ENCODE measurements around the gene PMAIP1.
"Not testable (repeated sequence)": the region's sequence is repeated elsewhere in the genome, so short reads cannot be mapped to it uniquely, and the experiment has no call there.

The PMAIP1 gene

GRCh38 chr18:59899298-59900221 is at the start of gene PMAIP1:
PMAIP1 (plus strand) TSS chr18:59899996; CDS start chr18:59900178, 182 bp downstream.
- DNase-seq (ENCODE audit: low read depth), result no peak

GRCh38 chr18:59851784-59852399 is 47.9 kb upstream of the PMAIP1 start:
- no peak for DNase-seq (ENCODE audit: low read depth)

GRCh38 chr18:59852548-59852947 is 47.2 kb upstream of the PMAIP1 start:
- no peak for DNase-seq (ENCODE audit: low read depth)

GRCh38 chr18:59853380-59853779 is 46.4 kb upstream of the PMAIP1 start:
- DNase-seq (ENCODE audit: low read depth), result no peak

GRCh38 chr18:59853988-59854387 is 45.8 kb upstream of the PMAIP1 start:
- DNase-seq (ENCODE audit: low read depth), result not testable (repeated sequence)

GRCh38 chr18:59861009-59861408 is 38.8 kb upstream of the PMAIP1 start:
- DNase-seq (ENCODE audit: low read depth), result no peak

- DNase-seq (ENCODE audit: low read depth), result no peak
Measured at GRCh38 chr18:59861963-59862819, 37.6 kb upstream of the PMAIP1 start.

- DNase-seq (ENCODE audit: low read depth), result no peak
Measured at GRCh38 chr18:59865241-59865986, 34.4 kb upstream of the PMAIP1 start.

GRCh38 chr18:59866551-59867269 is 33.1 kb upstream of the PMAIP1 start:
- no peak for DNase-seq (ENCODE audit: low read depth)

- DNase-seq (ENCODE audit: low read depth), result no peak
Measured at GRCh38 chr18:59867337-59868104, 32.3 kb upstream of the PMAIP1 start.

GRCh38 chr18:59870623-59871130 is 29.1 kb upstream of the PMAIP1 start:
- DNase-seq (ENCODE audit: low read depth), result no peak

- DNase-seq (ENCODE audit: low read depth), result no peak
Measured at GRCh38 chr18:59871711-59872362, 28.0 kb upstream of the PMAIP1 start.

GRCh38 chr18:59873641-59874040 is 26.2 kb upstream of the PMAIP1 start:
- DNase-seq (ENCODE audit: low read depth), result no peak

GRCh38 chr18:59874166-59874565 is 25.6 kb upstream of the PMAIP1 start:
- DNase-seq (ENCODE audit: low read depth), result peak; percentile 86

GRCh38 chr18:59876310-59876626 is 23.5 kb upstream of the PMAIP1 start:
- DNase-seq (ENCODE audit: low read depth), result no peak

- DNase-seq (ENCODE audit: low read depth), result no peak
Measured at GRCh38 chr18:59877361-59877760, 22.4 kb upstream of the PMAIP1 start.

- DNase-seq (ENCODE audit: low read depth), result no peak
Measured at GRCh38 chr18:59878644-59879043, 21.2 kb upstream of the PMAIP1 start.

GRCh38 chr18:59881728-59882656 is 17.8 kb upstream of the PMAIP1 start:
- no peak for DNase-seq (ENCODE audit: low read depth)

- DNase-seq (ENCODE audit: low read depth), result no peak
Measured at GRCh38 chr18:59884351-59884750, 15.4 kb upstream of the PMAIP1 start.
